C4-2B (cell line): Measurements from ENCODE around the gene PHF2.

Experiments used
- H3K27ac ChIP-seq: fragments of 450-650 bp; 2 replicates; pipeline ENCODE4 v1.5.1; 2017
- ZFX ChIP-seq: fragments of 450-650 bp; IDR thresholded peaks from 2 replicates; pipeline ENCODE4 v1.6.1; 2017
- TF ChIP-seq, protein P1 (sequence below): fragments of 450-650 bp; conservative IDR thresholded peaks from 2 replicates; pipeline ENCODE4 v1.5.1; 2017; ENCODE audit warnings: mild to moderate bottlenecking

PHF2 gene

DNA sequence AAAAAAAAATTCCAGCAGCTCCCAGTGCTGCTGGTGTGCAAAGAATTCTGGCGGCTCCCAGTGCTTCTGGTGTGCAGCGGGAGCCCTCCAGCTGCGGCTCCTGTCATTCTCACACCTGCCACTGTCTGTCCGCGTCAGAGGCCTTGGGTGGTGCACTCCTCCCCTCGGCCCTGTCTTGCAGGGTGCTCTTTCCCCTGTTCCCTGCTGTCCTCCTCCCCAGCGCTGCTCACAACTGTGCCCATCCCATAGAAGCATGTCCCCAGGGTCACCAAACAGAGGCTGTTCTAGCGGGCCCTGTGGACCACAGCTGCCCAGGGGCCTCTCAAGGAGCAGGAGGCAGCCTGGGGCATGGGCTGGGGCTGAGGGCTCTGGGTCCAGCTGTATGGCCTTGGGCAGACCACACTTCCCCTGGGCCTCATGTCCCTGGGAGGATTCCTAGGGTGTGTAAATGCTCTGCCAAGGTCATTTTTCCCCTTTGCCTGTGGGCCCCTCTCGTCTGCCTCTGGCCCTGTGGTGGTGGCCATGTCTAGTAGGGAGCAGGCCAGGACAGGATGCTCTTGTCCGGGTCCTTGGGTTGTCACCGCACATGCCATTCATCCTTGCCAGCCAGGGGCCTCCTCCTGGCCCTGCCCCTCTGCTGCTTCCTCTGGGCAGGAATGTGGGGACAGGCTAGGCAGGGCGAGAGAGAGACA, 68.2 kb downstream of the PHF2 start:
- no peak overlapping the region for H3K27ac ChIP-seq
- TF ChIP-seq, protein P1, sequence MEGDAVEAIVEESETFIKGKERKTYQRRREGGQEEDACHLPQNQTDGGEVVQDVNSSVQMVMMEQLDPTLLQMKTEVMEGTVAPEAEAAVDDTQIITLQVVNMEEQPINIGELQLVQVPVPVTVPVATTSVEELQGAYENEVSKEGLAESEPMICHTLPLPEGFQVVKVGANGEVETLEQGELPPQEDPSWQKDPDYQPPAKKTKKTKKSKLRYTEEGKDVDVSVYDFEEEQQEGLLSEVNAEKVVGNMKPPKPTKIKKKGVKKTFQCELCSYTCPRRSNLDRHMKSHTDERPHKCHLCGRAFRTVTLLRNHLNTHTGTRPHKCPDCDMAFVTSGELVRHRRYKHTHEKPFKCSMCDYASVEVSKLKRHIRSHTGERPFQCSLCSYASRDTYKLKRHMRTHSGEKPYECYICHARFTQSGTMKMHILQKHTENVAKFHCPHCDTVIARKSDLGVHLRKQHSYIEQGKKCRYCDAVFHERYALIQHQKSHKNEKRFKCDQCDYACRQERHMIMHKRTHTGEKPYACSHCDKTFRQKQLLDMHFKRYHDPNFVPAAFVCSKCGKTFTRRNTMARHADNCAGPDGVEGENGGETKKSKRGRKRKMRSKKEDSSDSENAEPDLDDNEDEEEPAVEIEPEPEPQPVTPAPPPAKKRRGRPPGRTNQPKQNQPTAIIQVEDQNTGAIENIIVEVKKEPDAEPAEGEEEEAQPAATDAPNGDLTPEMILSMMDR = no peak
- TF ChIP-seq ZFX = no peak

GRCh38 chr9:93645149-93645889, 68.9 kb downstream of the PHF2 start:
- TF ChIP-seq ZFX = no peak
- TF ChIP-seq, protein P1 = no peak
- H3K27ac ChIP-seq = no peak overlapping the region

DNA sequence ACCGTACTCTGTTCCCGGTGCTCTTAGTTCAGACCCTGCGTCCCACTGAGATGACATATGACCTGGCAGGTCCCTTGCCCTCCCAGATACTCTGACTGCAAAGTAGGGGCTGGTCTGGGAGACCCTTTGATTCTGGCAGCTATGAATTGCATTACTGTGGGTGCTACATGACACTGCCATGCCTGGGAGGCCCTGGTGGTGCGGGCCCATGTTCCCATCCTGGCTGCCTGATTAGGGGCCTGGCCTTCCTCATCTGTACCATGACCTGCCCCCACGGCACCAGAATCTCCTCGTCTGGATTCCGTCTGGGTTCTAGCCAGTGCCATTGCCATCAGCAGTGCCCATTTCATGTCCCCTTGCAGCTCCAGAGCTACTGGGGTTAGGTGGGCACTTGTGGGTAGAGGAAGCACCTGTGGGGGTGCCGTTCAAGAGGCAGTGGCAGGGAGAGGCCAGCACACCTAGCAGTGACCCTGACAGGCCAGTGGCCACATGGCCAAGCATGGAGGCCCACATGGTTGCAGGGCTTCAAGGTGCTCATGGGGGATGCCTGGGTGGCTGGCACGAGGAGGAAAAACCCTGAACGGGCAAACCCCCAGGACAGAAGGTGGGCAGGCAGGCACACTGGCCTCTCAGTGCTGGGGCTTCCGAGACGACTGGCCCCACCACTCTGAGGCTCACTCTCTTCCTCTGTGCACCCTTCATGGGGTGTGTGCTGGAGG, 69.7 kb downstream of the PHF2 start:
- no peak overlapping the region for H3K27ac ChIP-seq
- no peak for TF ChIP-seq ZFX
- TF ChIP-seq, protein P1 = no peak

GRCh38 chr9:93646640-93647178, 70.3 kb downstream of the PHF2 start:
- H3K27ac ChIP-seq = no peak overlapping the region
- TF ChIP-seq, protein P1 = no peak
- TF ChIP-seq ZFX = no peak

GRCh38 chr9:93648181-93648580, 71.8 kb downstream of the PHF2 start:
- TF ChIP-seq ZFX = no peak
- TF ChIP-seq, protein P1 = no peak
- H3K27ac ChIP-seq = no peak overlapping the region

- TF ChIP-seq, protein P1 = no peak
- TF ChIP-seq ZFX = no peak
- H3K27ac ChIP-seq = no peak overlapping the region
Measured at GRCh38 chr9:93648836-93649235, 72.5 kb downstream of the PHF2 start.
